ENCODE data around the gene XPR1.

- TF ChIP-seq CTCF (IDR thresholded peaks at IDR 0.05; ENCODE audit: low read depth, low read length) = no peak
- TF ChIP-seq POLR2A (IDR thresholded peaks at IDR 0.05; ENCODE audit: extremely low read depth, insufficient read length) = no peak
- TF ChIP-seq MAX (IDR thresholded peaks at IDR 0.05; ENCODE audit: low read depth, low read length) = no peak
Measured at GRCh38 chr1:180933141-180933540, 301.3 kb downstream of the XPR1 start.
